HG03558 (cell line): ENCODE data around the gene ST8SIA6.

ENCODE experiments used
- ATAC-seq: cut with Tn5 transposase; IDR thresholded peaks from one replicate; pipeline ENCODE4 v1.9.1; 2021; ENCODE audit warnings: moderate number of reproducible peaks; ENCODE audit not compliant: unreplicated experiment; ENCODE audit errors: extremely low read depth

ST8SIA6 gene

GRCh38 chr10:17278607-17279240, 175.7 kb downstream of the ST8SIA6 start:
- no peak for ATAC-seq

- ATAC-seq: no peak
Measured at GRCh38 chr10:17276756-17277424, 177.5 kb downstream of the ST8SIA6 start.

GRCh38 chr10:17273403-17273802, 181.0 kb downstream of the ST8SIA6 start:
- no peak for ATAC-seq

- no peak for ATAC-seq
Measured at GRCh38 chr10:17272648-17273047, 181.7 kb downstream of the ST8SIA6 start.
